HG02970 (cell line): ENCODE measurements around the gene DLEU7.

Source experiments
- ATAC-seq: cut with Tn5 transposase; IDR thresholded peaks from one replicate; pipeline ENCODE4 v1.9.1; 2021; ENCODE audit warnings: mild to moderate bottlenecking, moderate library complexity, moderate number of reproducible peaks; ENCODE audit not compliant: unreplicated experiment, low FRiP score

DLEU7 gene

DNA sequence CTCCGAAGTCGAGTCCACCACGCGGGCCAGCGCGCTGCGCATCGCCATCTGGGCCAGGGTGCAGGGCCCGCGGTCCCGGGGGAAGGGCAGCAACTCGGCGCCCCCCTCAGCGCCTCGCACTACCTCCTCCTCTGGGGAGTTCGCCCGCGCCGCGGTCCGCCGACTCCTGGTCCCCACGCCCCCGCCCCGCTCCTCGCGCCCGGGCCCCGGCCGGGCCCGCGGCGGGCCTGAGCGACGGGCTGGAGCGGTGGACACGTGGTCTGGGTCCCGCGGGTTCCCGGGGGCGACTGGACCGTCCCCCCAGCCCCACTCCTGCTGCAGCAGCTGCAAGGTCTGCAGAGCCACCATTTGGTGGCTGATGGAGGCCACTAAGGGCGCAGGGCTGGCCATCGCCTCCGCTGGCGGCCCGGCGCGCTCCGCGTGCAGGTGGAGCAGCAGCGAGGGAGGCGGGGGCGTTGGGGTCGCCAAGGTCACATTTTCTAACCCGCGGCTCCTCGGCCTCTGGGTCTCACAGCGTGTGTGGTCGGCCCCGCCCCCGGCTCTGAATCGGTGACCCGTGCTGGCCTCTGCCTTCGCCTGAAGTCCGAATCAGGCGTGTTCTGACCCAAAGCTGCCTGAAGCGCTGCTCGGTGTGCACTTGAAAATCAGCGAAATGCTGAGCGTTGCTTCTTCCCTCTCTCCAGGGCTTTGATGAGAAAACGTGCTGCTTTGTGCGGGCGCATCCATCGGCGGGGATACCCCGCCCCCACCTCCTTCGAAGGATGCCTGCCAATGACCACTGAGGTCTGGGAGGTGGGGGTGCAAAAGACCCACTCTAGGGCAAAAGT lies at the start of gene DLEU7:
TSS of gene DLEU7 (minus strand) at position 436 of the 827 bp plus-strand sequence. CDS start at position 390, 46 bp downstream.
- ATAC-seq: no peak

DNA sequence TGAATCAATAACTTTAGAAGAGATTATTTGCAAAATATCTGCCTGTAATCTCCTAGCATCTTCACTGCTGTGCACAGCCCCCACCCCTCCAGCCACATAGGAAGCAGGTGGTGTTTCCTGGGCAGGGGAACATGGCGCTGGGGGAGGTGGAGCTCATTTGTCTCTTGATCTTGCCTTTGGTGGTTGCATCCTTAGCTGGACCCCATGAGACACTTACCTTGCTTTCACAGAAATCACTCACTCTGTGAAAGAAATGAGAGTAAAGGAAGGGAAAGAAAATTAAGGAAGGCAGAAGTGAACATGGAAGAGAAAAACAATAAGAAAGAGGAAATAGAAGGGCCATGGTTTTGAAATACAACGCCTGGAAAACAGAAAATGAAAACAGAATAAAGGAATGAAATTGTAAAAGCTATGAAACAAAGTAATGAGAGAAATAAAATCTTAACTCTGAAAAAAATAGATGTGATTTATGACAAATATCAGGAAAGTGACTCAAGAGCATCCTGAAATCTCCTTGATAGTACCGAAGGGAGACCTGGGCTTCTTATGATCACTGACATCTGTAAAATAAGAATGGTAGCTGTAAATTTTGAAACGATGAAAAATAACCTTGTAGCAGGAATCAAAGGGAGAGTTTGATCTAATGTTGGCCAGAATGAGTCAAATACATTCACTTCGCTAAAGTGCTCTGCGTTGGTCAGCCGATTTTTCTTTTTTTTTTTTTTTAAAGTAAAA lies 48.9 kb upstream of the DLEU7 start:
- ATAC-seq: no peak

DNA sequence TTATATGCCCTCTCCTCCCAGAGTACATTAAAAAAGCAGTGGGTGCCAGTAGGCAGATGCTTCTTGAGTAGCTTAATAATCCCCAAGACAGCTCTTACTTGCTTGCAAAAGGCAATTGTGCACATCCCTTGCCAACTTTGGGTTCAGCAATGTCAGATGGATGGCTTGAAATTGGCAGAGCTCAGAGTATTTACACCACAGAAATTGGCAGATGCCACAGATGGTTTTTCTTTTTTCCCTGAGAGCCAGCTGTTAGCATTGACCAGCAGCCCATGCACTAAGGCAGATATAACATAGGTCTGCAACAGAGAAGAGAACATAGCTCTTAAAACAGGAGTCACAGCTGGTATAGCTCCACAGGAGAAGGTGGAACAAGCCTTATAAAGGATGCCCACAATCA lies 47.7 kb upstream of the DLEU7 start:
- ATAC-seq: no peak

DNA sequence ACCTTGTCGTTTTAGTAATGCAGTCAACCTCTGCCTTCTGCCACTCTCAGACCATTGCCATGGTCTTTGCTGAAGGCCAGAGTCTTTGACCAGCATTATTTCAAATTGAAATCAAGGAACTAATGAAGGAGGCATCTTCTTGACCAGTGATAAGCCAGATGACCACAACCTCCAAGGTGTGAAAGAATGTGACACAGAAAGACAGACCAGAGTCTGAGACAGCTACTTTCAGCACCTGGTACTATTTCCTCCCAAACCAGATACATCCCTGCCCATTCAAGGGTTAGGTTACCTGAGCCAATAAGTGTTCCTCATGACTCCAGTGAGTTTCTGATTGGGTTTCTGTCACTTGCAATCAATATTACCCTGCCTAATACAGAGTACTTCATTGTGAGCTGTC lies 45.8 kb upstream of the DLEU7 start:
- ATAC-seq: no peak

DNA sequence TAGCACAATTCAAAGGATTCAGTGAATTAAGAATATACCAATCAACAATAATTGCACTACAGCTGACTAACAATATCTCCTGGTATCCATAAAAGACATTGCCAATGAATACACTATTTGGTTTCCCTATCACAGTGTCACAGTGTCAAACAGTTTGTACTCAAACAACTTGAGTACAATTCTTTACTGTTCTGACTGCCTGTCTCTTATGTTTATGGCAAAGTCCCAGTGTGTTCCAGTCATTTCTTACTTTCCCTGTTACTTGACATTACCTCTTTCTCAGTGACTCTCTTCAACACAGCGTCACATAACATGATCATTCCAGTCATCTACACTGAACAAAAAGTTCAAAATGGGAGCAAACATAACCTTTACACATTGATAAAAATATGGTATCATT lies 44.9 kb upstream of the DLEU7 start:
- no peak for ATAC-seq

DNA sequence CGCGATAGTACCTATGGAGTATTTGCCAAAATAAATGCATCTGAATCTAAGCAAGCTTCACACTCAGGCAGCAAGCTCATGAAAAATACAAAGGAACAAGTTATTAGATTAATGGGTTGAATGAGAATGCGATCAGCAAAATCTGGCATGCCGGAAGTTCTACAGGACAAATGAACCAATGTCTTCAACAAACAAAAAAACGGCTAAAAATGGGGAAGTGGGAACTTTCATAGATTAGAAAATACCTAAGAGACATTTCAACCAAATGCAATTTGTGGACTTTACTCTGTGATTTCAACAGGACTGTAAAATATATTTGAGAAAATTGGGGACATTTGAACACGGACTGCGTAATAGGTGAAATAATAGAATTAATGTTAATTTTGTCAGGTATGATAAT lies 43.7 kb upstream of the DLEU7 start:
- ATAC-seq: no peak

DNA sequence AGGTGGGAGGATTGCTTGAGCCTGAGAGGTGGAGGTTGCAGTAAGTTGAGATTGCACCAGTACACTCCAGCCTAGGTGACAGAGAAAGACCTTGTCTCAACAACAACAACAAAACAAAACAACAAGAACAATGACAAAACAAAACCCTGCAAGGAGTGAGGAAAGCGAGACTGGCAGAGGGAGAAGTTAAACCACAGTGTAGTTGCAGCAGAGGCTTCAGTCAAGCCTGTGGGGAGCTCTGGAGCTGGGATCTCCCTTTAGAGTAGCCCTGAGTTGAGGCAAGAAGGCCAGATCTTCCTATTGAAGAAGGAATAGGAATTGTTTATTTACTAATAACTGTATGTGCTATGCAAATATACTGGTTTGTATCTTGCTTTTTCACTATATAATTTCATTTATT lies 40.8 kb upstream of the DLEU7 start:
- no peak for ATAC-seq

DNA sequence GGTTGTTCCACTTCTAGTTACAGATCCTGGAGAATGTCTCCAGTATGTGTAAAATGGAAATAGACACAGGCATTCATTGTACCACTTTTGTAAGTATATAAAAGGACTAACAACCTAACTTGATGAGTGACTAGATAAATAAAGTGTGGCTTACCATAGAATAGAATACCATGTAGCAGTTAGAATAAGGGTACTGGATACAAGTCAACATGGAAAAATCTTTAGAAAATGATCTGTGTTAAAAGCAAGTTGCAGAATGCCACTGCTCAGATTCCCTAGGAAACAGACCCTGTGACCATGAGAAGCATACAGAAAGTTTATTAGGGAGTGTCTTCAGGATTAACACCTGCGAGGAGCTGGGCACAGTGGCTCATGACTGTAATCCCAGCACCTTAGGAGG lies 40.2 kb upstream of the DLEU7 start:
- ATAC-seq: no peak

DNA sequence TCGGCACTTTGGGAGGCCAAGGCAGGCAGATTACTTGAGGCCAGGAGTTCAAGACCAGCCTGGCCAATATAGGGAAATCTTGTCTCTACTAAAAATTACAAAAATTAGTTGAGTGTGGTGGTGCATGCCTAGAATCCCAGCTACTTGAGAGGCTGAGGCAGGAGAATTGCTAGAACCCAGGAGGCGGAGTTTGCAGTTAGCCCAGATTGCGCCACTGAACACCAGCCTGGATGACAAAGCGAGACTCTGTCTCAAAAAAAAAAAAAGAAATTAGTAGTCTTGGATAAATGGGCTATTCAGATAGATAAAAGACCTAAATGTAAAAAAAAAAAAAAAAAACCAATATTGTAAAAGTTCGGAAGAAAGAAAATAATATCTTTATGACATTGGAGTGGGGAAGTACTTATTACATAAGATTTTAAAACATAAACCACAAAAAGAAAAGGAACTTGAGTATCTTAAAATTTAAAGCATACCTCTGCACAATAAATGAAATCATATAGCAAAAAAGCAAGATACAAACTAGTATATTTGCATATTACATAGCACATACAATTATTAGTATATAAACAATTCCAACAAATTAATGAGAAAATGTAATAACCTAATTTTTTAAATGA lies 39.4 kb upstream of the DLEU7 start:
- no peak for ATAC-seq

DNA sequence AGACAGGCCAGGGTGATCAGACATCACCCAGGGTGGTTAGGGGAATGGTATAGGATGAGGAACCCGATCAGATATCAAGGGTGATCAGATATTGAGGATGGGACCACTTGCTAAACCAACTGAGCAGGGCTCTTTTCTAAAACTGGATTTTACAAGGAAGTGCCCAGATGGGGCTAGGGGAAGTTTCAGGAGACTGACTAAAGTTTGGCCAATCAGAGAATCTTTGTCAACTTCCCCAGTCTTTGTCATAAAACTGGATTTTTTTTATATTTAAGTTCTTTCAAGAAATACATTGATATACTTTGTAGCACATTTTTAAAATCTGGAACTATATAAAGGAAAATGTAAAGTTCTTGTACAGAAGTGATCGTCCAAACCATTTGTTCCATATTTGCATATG lies 30.5 kb upstream of the DLEU7 start:
- ATAC-seq: no peak

DNA sequence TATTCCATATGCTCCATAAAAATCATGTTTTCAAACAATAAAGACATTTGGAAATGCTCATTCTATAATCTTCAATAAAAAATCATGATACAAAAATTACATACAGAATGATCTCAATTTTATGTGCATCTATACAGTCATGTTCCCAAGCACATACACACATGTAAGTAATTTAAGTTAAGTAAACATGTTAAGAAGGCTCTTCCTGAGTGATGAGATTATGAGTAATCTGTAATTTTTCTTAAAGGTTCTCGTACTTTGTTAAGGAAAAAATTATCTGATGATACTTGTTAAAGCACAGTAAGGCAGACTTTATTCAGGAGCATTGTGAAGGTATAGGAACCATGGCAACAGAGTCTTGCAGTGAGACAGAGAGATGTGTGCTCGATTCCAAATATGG lies 30.0 kb upstream of the DLEU7 start:
- no peak for ATAC-seq

DNA sequence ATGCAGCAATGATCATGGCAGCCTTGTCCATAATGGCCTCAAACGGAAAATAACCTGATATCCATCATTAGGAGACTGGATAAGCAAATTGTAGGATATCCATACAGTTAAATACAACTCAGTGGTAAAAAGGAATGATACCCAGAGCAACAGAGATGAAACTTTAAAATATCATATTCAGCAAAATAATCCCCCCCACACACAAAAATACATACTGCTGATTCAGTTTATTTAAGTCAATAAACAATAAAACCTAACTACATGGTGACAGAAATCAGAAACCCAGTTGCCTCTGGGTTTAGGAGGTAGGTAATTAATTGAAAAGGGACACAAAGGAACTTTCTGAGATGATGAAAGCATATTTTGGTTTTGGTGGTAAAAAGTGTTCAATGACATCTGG lies 27.9 kb upstream of the DLEU7 start:
- ATAC-seq: no peak

DNA sequence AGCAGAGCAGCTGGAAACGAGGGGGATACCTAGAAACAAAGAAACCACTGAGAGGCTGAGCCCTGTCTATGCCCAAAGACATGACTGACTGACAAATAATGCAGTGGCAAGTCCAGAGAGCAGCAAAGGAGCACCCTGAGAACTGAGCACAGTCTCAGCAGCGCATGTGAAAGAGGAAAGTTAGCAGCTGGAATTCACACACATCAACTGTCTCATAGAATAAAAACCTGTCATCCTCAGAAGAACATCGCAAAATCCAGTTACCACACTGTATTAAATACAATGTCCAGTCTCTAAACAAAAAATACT lies 24.1 kb upstream of the DLEU7 start:
- no peak for ATAC-seq

DNA sequence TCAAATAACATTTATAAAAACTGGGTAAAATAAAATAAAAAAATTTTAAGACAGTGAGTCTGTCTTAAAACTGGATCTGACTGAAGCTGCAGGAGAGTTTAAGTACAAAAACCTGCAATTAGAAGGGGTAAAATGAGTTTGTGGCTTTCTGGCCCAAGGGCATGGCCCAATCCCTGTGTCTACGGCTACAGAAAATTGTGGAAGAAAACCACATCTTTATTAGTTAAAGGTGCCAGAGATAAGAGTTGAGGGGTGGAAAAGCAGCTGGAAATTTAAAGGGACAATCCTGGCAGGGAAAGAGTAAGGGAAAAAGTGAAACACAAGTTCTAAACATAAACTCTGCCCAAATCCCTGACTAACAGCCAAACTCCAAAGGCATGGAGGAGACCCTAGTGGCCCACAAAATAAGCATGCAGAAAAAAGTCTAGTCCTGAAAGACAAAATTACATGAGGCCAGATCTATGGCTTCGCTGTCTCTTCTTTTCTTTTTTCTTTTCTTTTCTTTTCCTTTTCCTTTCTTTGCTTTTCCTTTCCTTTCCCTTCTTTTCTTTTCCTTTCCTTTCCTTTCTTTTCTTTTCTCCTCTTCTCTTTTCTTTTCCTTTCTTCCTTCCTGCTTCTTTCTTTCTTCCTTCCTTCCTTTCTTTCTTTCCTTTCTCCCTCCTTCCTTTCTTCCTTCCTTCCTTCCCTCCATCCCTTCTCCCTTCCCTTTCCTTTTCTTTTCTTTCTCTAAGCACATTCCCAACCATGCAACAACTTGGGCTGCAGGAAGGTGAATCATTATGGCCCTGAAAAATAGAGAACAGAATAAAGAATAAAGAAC lies 23.5 kb upstream of the DLEU7 start:
- no peak for ATAC-seq

DNA sequence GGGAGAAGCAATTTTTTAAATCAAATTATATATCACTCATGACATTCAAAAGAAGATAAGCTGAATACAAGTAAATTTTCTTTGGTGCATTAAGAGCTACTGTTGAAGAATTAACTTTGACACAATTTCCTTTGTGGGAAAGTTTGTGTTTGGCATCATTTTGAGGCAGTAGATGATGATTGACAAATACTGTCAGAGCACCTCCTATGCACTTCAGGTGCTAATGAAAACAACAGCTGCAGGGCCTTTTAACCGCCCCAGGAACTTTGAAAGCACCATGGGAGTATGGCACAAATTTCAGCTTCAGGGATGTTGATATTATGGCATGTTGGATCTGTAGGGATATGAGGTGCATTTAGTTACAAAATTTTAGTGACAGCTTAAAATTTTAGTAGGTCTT lies 21.0 kb upstream of the DLEU7 start:
- ATAC-seq: no peak

DNA sequence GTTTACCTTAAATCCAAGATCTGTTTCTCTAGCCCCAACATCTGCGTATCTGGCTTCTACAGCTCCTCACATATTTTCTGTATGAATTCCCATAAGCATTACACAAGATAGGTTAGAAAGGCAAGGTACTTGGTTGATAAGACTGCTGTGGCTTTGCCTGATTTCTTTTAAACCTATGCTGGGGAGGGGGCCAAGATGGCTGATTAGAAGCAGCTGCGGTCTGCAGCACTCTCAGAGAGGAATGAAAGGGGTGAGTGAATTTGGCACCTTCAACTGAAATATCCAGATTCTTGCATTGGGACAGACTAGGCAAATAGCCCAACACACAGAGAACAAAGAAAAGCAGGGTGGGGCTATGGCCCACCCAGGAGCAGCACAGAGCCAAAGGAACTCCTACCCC lies 12.2 kb upstream of the DLEU7 start:
- ATAC-seq: no peak

DNA sequence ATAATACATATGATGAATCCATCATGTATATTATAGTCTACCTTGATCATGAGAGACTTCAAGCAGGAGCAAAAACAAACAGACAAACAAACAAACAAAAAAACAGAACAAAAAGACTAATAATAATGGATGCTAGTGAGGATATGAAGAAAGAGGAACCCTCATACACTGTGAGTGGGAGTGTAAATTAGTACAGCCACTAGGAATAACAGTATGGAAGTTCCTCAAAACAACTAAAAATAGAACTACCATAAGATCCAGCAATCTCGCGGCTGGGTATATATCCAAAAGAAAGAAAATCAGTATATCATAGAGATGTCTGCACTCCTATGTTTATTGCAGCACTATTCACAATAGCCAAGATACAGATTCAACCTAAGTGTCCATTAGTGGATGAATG lies 7.0 kb upstream of the DLEU7 start:
- no peak for ATAC-seq

DNA sequence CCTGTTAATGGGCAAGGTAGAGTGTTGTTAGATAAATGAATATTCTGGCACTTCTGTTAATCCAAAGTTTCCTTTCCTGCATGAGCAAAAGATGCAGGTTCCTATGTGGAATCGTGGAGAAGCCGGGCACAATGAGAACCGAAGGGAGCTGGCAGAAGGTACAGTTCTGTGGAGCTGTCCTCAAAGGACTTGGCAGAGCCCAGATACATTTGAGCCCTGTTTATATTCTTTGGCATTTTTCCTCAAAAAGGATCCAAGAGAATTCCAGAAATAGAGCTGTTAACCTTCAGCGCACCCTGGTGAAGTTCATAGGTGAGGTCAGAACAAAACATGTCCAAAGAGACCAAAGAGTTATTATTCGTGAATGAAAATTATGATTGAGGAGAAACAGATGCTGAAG lies 4.0 kb upstream of the DLEU7 start:
- ATAC-seq: no peak

DNA sequence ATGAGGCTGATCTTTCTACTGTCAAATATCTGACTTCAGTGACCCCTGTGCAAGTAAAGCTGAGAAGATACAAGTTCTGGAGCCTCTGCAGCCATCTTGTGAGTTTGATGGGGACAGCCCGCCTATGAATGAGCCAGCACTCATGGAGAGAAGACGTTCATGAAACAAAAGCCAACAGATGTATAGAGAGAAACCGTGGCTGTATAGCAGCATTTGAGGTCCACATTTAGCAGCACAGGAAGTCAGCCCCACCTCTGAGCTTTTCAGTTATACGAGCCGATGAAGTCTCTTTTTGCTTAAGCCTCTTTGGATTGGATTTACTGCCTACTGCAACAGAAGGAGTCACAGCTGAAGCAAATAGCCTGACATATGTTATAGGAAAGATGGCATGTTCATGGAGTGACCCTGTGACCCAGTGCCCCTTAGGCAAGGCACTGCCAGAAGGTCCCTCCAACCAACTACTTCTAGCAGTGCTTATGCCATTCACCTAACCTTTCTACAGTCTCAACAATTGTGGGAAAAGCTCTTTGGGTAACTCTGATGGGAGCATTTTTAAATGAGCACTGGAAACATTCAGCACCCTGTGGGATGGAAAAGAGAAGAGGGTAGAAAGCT lies 3.5 kb upstream of the DLEU7 start:
- ATAC-seq: no peak

DNA sequence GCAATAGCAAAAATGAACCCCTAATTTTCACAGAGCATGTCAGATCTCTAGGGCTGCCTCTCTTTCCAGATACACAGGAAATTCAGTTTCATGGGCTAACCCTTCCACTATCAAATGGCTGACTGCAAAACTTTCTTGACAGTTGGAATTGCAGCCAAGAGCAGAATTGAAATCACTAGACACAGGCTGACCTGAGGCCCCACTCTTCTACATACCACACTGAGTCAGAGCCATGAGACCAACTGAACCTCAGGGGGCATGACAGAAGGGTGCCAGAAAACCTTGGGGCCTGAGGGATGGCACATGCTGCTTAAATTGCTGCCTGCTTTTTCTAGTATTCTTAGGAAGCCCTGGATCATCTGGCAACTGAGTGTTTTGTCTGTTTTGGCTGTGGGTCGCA lies 1.7 kb upstream of the DLEU7 start:
- ATAC-seq: no peak
